Uterus (tissue), 4 donors: ENCODE data around the gene CCT5. TPM values are rescaled to one million over a fixed set of nuclear protein-coding genes. Genes with fewer than 3 reads are reported as not detected.

Experiments used
- DNase-seq, 2 donors: peaks; one replicate each; pipeline ENCODE4 v3.0.0-alpha.2; 2019 to 2020
- H3K27ac ChIP-seq, 2 donors: fragments of 200-600 bp; sonication (generic); 1 replicate in 1 of 2; 2 replicates in 1 of 2; pipeline ENCODE4 v1.5.1; 2016 to 2018
- H3K27me3 ChIP-seq, 2 donors: fragments of 200-600 bp; sonication (generic); one replicate each; pipeline ENCODE4 v1.5.1; 2018 to 2019; ENCODE audit warnings: control low read depth in 1 of 2
- H3K36me3 ChIP-seq, 2 donors: fragments of 200-600 bp; sonication (generic); one replicate each; pipeline ENCODE4 v1.5.1; 2019; ENCODE audit warnings: control low read depth in 1 of 2
- H3K4me1 ChIP-seq, 2 donors: fragments of 200-600 bp; sonication (generic); one replicate each; pipeline ENCODE4 v1.5.1; 2018 to 2019; ENCODE audit warnings: control low read depth in 1 of 2
- H3K4me3 ChIP-seq, 2 donors: fragments of 200-600 bp; sonication (generic); 1 replicate in 1 of 2; 2 replicates in 1 of 2; pipeline ENCODE4 v1.5.1; 2018 to 2019; ENCODE audit warnings: mild to moderate bottlenecking in 1 of 2
- H3K9me3 ChIP-seq, 2 donors: fragments of 200-600 bp; sonication (generic); one replicate each; pipeline ENCODE4 v1.5.1; 2019; ENCODE audit warnings: control low read depth in 1 of 2
- CTCF ChIP-seq, 4 experiments: fragments of 200-600 bp in 2 of 4; fragments of 450-650 bp in 2 of 4; sonication (generic) in 2 of 4; IDR thresholded peaks; one replicate each; pipeline ENCODE4 v1.5.1; 2016 to 2019; ENCODE audit warnings: antibody characterized with exemption in 4 of 4, mild to moderate bottlenecking in 2 of 4, moderate library complexity in 1 of 4
- POLR2A ChIP-seq, 2 donors: fragments of 450-650 bp; IDR thresholded peaks; one replicate each; pipeline ENCODE4 v1.6.1; 2016; ENCODE audit warnings: antibody characterized with exemption in 2 of 2, mild to moderate bottlenecking in 1 of 2, moderate library complexity in 1 of 2
- intact Hi-C: fragments of 100-400 bp; cut with DNase I; formaldehyde crosslinking; loops from one replicate; pipeline ENCODE4 v1.15.1; 2023; ENCODE audit warnings: low total_unique reads
- total RNA-seq, 4 donors: library from RNA; depleted of rRNA in 3 of 4; stranded (reverse); fragments of >200 nt in 3 of 4; gene quantifications; one replicate each; pipeline versions ENCODE4 v1.1.0 to v1.2.4, GENCODE V29; 2014 to 2023
- donor health status: DM: yes; HTN: yes; CAD: no.

The CCT5 gene
- total RNA-seq, 4 donors from 2014 or later = 57.6 to 251 (median 81.2) TPM

GRCh38 chr5:10259899-10260298, 9.8 kb downstream of the CCT5 start:
- Histone ChIP-seq H3K4me1 (no peaks in the 10 kb centered on the region), H3K27me3 (no peaks in the 10 kb centered on the region), H3K9me3 (no peaks in the 10 kb centered on the region), H3K4me3 (no peak overlapping the region), H3K36me3 (no peaks in the 10 kb centered on the region), H3K27ac (no peak overlapping the region)
- no peak for DNase-seq
- intact Hi-C loops = no loop called here
- TF ChIP-seq POLR2A (IDR thresholded peaks at IDR 0.05) (no peak), CTCF (IDR thresholded peaks at IDR 0.05) (no peak)

GRCh38 chr5:10261065-10261464, 11.0 kb downstream of the CCT5 start:
- no peak for TF ChIP-seq CTCF (IDR thresholded peaks at IDR 0.05)
- TF ChIP-seq POLR2A (IDR thresholded peaks at IDR 0.05) = no peak
- H3K27ac ChIP-seq = no peak overlapping the region
- no peaks in the 10 kb centered on the region for H3K27me3 ChIP-seq
- intact Hi-C loops = no loop called here
- no peaks in the 10 kb centered on the region for H3K9me3 ChIP-seq
- no peak for DNase-seq
- no peaks in the 10 kb centered on the region for H3K36me3 ChIP-seq
- H3K4me3 ChIP-seq = no peak overlapping the region
- H3K4me1 ChIP-seq = no peaks in the 10 kb centered on the region

GRCh38 chr5:10262121-10262774, 12.2 kb downstream of the CCT5 start:
- H3K4me3 ChIP-seq = no peak overlapping the region
- no peak for DNase-seq
- no peak overlapping the region for H3K27ac ChIP-seq
- no peaks in the 10 kb centered on the region for H3K27me3 ChIP-seq
- H3K9me3 ChIP-seq = no peaks in the 10 kb centered on the region
- intact Hi-C loops = no loop called here
- no peaks in the 10 kb centered on the region for H3K36me3 ChIP-seq
- no peaks in the 10 kb centered on the region for H3K4me1 ChIP-seq
- no peak for TF ChIP-seq CTCF (IDR thresholded peaks at IDR 0.05)
- no peak for TF ChIP-seq POLR2A (IDR thresholded peaks at IDR 0.05)

- Histone ChIP-seq H3K4me3 (no peak overlapping the region), H3K27me3 (no peaks in the 10 kb centered on the region), H3K4me1 (no peaks in the 10 kb centered on the region), H3K9me3 (no peaks in the 10 kb centered on the region), H3K27ac (no peak overlapping the region), H3K36me3 (no peaks in the 10 kb centered on the region)
- no peak for DNase-seq
- intact Hi-C loops = no loop called here
- no peak for TF ChIP-seq POLR2A (IDR thresholded peaks at IDR 0.05)
- no peak for TF ChIP-seq CTCF (IDR thresholded peaks at IDR 0.05)
Measured at GRCh38 chr5:10262995-10263394, 12.9 kb downstream of the CCT5 start.

- TF ChIP-seq CTCF (IDR thresholded peaks at IDR 0.05) = no peak
- TF ChIP-seq POLR2A (IDR thresholded peaks at IDR 0.05) = no peak
- no peaks in the 10 kb centered on the region for H3K36me3 ChIP-seq
- intact Hi-C loops = no loop called here
- no peak overlapping the region for H3K27ac ChIP-seq
- no peak for DNase-seq
- no peaks in the 10 kb centered on the region for H3K27me3 ChIP-seq
- H3K9me3 ChIP-seq = no peaks in the 10 kb centered on the region
- no peak overlapping the region for H3K4me3 ChIP-seq
- H3K4me1 ChIP-seq = no peaks in the 10 kb centered on the region
Measured at GRCh38 chr5:10264604-10265003, 14.5 kb downstream of the CCT5 start.
